PC-9 (cell line): ENCODE data around the gene ARHGAP28.

ENCODE experiments used
- CTCF ChIP-seq: fragments of 200-600 bp; sonication (generic); conservative IDR thresholded peaks from 2 replicates; pipeline ENCODE4 v1.6.1; 2017; ENCODE audit warnings: mixed run types, antibody characterized with exemption, mild to moderate bottlenecking, moderate library complexity
- EZH2 ChIP-seq: fragments of 200-600 bp; sonication (generic); IDR thresholded peaks from 2 replicates; pipeline ENCODE4 v1.8.0; 2017; ENCODE audit warnings: antibody characterized with exemption, low read depth

- TF ChIP-seq CTCF (no peak), EZH2 (no peak)
Measured at GRCh38 chr18:6718267-6718666, 11.2 kb upstream of the ARHGAP28 start.
